ENCODE measurements around the gene OPN4.

DNA sequence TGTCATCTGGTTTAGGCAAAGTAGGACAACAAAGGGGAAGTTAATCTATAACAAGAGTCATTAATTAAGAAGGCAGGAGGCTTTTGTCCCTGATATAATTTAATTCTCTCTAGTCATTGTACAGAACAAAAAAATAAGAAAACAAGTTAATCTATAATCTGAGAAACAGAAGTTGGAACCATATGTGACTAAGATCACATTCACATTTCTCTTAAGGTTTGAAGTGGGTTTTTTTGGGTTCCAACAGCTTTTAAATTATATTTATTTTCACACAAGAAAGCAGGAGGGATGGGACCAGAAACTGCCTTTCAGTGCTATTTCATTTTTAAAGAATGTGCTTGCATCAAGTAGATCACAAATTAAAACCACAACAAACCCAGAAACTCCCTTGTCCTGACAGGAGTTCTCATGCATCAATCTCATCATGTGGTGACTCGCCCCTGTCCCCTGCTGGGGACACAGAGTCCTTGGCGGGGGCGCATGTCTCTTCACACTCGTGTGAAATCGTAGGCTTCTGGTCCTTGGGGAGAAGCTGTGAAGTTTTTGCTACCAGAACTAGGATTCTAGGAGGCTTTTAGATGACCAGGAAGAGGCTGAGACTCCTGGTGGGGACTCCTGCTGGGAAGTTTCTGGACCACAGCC lies 10.1 kb upstream of the OPN4 start:
- no peak for TF ChIP-seq EZH2 (IDR thresholded peaks at IDR 0.05)
- peak; percentile 44 for TF ChIP-seq CTCF (IDR thresholded peaks at IDR 0.05)
